Retinal pigment epithelial cell (primary cell): Measurements from ENCODE around the gene LATS2.
"Not testable (repeated sequence)": the region's sequence is repeated elsewhere in the genome, so short reads cannot be mapped to it uniquely, and the experiment has no call there.

Experiments used
- DNase-seq: peaks from one replicate; pipeline ENCODE4 v3.0.0-alpha.2; 2010; ENCODE audit warnings: low read depth
- H3K4me3 ChIP-seq: 2 replicates; pipeline ENCODE4 v1.5.1; 2011; ENCODE audit warnings: mild to moderate bottlenecking, low read length, control low read depth, moderate library complexity
- TF ChIP-seq, protein P1 (sequence below): conservative IDR thresholded peaks from 2 replicates; pipeline ENCODE4 v1.5.1; 2011; ENCODE audit warnings: low read depth, low read length, control low read depth, inconsistent platforms

Gene LATS2

DNA sequence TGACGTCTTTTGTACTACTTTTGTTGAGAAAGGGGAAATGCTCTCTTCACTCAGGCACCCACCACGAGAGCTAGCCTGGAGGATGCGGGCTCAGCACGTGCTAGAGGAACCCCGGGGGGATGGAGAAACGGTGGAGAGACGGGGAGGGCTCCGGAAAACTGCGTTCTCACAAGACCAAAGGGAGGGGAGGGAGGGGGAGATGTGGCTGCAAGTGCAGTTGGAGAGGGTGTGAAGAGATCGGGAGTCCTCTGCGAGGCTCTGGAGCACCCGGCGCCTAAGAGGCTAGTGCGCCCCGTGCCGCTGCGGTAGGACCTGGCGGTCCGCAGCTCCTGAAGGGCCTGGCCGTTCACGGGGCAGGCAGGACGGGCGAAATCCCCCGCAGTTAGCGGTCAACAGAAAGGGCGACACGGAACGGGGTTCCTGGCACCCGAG is 115.4 kb downstream of the LATS2 start:
- H3K4me3 ChIP-seq, result peak overlapping the region; percentile 26
- no peak for DNase-seq

DNA sequence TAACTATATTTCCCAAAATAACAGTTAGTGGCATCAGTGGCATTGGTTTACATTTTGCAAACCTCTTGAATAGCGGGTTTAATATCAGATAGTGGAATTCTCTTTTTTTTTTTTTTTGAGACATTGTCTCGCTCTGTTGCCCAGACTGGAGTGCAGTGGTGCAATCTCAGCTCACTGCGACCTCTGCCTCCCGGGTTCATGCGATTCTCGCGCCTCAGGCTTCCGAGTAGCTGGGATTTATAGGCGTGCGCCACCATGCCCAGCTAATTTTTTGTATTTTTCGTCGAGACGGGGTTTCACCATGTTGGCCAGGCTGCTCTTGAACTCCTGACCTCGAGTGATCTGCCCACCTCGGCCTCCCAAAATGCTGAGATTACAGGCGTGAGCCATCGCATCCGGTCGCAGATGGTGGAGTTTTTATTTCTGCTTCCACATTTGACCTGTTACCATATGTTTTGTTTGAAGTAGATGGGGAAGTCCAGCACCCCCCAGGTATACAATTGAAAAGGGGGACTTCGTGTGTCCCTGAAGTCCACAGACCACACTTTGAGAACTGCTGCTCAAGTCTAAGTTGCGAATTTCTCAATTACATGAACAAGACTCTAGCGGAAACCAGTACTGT is 118.3 kb downstream of the LATS2 start:
- DNase-seq, result no peak
- no peak overlapping the region for H3K4me3 ChIP-seq
- TF ChIP-seq, protein P1, sequence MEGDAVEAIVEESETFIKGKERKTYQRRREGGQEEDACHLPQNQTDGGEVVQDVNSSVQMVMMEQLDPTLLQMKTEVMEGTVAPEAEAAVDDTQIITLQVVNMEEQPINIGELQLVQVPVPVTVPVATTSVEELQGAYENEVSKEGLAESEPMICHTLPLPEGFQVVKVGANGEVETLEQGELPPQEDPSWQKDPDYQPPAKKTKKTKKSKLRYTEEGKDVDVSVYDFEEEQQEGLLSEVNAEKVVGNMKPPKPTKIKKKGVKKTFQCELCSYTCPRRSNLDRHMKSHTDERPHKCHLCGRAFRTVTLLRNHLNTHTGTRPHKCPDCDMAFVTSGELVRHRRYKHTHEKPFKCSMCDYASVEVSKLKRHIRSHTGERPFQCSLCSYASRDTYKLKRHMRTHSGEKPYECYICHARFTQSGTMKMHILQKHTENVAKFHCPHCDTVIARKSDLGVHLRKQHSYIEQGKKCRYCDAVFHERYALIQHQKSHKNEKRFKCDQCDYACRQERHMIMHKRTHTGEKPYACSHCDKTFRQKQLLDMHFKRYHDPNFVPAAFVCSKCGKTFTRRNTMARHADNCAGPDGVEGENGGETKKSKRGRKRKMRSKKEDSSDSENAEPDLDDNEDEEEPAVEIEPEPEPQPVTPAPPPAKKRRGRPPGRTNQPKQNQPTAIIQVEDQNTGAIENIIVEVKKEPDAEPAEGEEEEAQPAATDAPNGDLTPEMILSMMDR, result no peak

More for the DNA sequence above, 115.4 kb downstream of the LATS2 start:
- TF ChIP-seq, protein P1, result no peak

DNA sequence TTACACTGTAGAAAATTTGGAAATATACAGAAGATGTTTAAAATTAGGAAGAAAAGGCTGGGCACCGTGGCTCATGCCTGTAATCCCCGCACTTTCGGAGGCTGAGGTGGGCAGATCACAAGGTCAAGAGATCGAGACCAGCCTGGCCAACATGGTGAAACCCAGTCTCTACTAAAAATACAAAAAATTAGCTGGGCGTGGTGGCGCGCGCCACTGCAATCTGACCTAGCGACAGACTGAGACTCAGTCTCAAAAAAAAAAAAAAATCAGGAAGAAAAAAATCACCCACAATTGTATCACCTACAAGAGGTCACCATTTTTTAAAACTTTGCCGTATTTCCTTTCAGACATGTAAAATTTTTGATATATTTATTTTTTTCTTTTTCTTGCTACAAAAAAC is 120.9 kb downstream of the LATS2 start:
- H3K4me3 ChIP-seq, DNase-seq: not testable (repeated sequence)

DNA sequence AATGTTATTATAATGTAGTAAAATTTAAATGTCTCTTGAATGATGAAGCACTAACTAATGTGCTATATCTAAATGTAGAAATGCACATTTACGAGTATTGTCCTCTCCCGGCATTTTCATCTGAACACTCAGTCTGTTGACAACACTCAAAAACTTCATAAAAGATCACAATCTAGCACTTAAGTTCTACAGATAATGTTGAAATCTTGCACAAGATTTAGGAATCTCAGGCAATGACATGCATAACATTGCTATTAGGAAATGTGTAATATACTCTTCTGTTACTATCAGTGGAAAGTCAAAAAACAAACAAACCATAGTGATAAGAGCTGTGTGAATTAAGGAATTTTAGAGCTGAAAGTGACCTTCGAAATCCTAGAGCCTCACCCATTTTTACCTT is 121.3 kb downstream of the LATS2 start:
- TF ChIP-seq, protein P1, result no peak
- DNase-seq, result no peak
- no peak overlapping the region for H3K4me3 ChIP-seq

- no peak overlapping the region for H3K4me3 ChIP-seq
- no peak for DNase-seq
- TF ChIP-seq, protein P1, result no peak
These were observed 121.7 kb downstream of the LATS2 start for GRCh38 chr13:20939662-20940061.

- no peak overlapping the region for H3K4me3 ChIP-seq
- no peak for DNase-seq
- TF ChIP-seq, protein P1, result no peak
These were observed 123.1 kb downstream of the LATS2 start for GRCh38 chr13:20938302-20938701.

GRCh38 chr13:20927596-20928257 is 133.7 kb downstream of the LATS2 start:
- no peak for DNase-seq
- H3K4me3 ChIP-seq, result no peak overlapping the region
- TF ChIP-seq, protein P1, result no peak

GRCh38 chr13:20925395-20925790 is 136.0 kb downstream of the LATS2 start:
- not testable (repeated sequence) for DNase-seq

More at GRCh38 chr13:20925395-20925790, 136.0 kb downstream of the LATS2 start:
- H3K4me3 ChIP-seq, result not testable (repeated sequence)
